ENCODE measurements around the gene PREX1.

- TF ChIP-seq PATZ1 (CRISPR knock-in tag; IDR thresholded peaks at IDR 0.05; ENCODE audit: borderline replicate concordance) (no peak), CREB5 (CRISPR knock-in tag; IDR thresholded peaks at IDR 0.05; ENCODE audit: low read depth) (no peak), ZNF70 (CRISPR knock-in tag; IDR thresholded peaks at IDR 0.05) (no peak)
Observed at GRCh38 chr20:48847498-48848205, 19.9 kb upstream of the PREX1 start.
